Lower leg skin (tissue), 3 donors: ENCODE results near the gene TAPT1.

Experiments
- POLR2A ChIP-seq, 2 donors: fragments of 450-650 bp; IDR thresholded peaks; one replicate each; pipeline ENCODE4 v1.6.1; 2016 to 2017; ENCODE audit warnings: antibody characterized with exemption in 2 of 2, mild to moderate bottlenecking in 1 of 2, moderate library complexity in 1 of 2
- TF ChIP-seq, protein P1 (sequence below), 3 donors: fragments of 450-650 bp; IDR thresholded peaks; one replicate each; pipeline ENCODE4 v1.5.1; 2016; ENCODE audit warnings: antibody characterized with exemption in 3 of 3, mild to moderate bottlenecking in 3 of 3, moderate library complexity in 2 of 3

GRCh38 chr4:16161851-16162408, 64.3 kb downstream of the TAPT1 start:
- TF ChIP-seq, protein P1, sequence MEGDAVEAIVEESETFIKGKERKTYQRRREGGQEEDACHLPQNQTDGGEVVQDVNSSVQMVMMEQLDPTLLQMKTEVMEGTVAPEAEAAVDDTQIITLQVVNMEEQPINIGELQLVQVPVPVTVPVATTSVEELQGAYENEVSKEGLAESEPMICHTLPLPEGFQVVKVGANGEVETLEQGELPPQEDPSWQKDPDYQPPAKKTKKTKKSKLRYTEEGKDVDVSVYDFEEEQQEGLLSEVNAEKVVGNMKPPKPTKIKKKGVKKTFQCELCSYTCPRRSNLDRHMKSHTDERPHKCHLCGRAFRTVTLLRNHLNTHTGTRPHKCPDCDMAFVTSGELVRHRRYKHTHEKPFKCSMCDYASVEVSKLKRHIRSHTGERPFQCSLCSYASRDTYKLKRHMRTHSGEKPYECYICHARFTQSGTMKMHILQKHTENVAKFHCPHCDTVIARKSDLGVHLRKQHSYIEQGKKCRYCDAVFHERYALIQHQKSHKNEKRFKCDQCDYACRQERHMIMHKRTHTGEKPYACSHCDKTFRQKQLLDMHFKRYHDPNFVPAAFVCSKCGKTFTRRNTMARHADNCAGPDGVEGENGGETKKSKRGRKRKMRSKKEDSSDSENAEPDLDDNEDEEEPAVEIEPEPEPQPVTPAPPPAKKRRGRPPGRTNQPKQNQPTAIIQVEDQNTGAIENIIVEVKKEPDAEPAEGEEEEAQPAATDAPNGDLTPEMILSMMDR (IDR thresholded peaks at IDR 0.05): no peak
- no peak for TF ChIP-seq POLR2A (IDR thresholded peaks at IDR 0.05)
